ENCODE results near the gene MDC1.
"Not testable (repeated sequence)": the region's sequence is repeated elsewhere in the genome, so short reads cannot be mapped to it uniquely, and the experiment has no call there.

Gene MDC1

GRCh38 chr6:30721198-30722024 lies 4.3 kb upstream of the MDC1 start:
- peak; percentile 83 for DNase-seq (ENCODE audit: low read depth)
- TF ChIP-seq CTCF (conservative IDR thresholded peaks at IDR 0.05; ENCODE audit: control insufficient read depth, insufficient read depth, low read depth, low read length): no peak
- peak overlapping the region; percentile 100 for H3K4me3 ChIP-seq (ENCODE audit: control insufficient read depth, low read depth, low read length)

- peak overlapping the region; percentile 100 for H3K4me3 ChIP-seq (ENCODE audit: control insufficient read depth, low read depth, low read length)
- TF ChIP-seq CTCF (conservative IDR thresholded peaks at IDR 0.05; ENCODE audit: control insufficient read depth, insufficient read depth, low read depth, low read length): no peak
- peak; percentile 45 for DNase-seq (ENCODE audit: low read depth)
Measured at GRCh38 chr6:30720738-30721197, 3.7 kb upstream of the MDC1 start.

GRCh38 chr6:30719791-30720737 lies 3.0 kb upstream of the MDC1 start, which contains the start of gene TUBB:
Gene TUBB (plus strand): TSS chr6:30720352. CDS start chr6:30720507, 155 bp downstream.
- TF ChIP-seq CTCF (conservative IDR thresholded peaks at IDR 0.05; ENCODE audit: control insufficient read depth, insufficient read depth, low read depth, low read length): no peak
- peak; percentile 97 for DNase-seq (ENCODE audit: low read depth)
- H3K4me3 ChIP-seq (ENCODE audit: control insufficient read depth, low read depth, low read length): peak within 1 kb of the TSS; percentile 100

GRCh38 chr6:30719356-30719755 lies 2.3 kb upstream of the MDC1 start:
- no peak for TF ChIP-seq CTCF (conservative IDR thresholded peaks at IDR 0.05; ENCODE audit: control insufficient read depth, insufficient read depth, low read depth, low read length)
- peak overlapping the region; percentile 100 for H3K4me3 ChIP-seq (ENCODE audit: control insufficient read depth, low read depth, low read length)

GRCh38 chr6:30717845-30718720 lies 1.0 kb upstream of the MDC1 start:
- H3K4me3 ChIP-seq (ENCODE audit: control insufficient read depth, low read depth, low read length): peak overlapping the region; percentile 35
- DNase-seq (ENCODE audit: low read depth): not testable (repeated sequence)

More at GRCh38 chr6:30719356-30719755, 2.3 kb upstream of the MDC1 start:
- DNase-seq (ENCODE audit: low read depth): no peak

GRCh38 chr6:30716879-30717128 lies 277 bp downstream of the MDC1 start:
- peak overlapping the region; percentile 82 for H3K4me3 ChIP-seq (ENCODE audit: control insufficient read depth, low read depth, low read length)
- DNase-seq (ENCODE audit: low read depth): no peak
- TF ChIP-seq CTCF (conservative IDR thresholded peaks at IDR 0.05; ENCODE audit: control insufficient read depth, insufficient read depth, low read depth, low read length): no peak

Data from fibroblast of mammary gland (primary cell).